ENCODE data around the gene LGALS7. TPM values are rescaled to one million over a fixed set of nuclear protein-coding genes. Genes with fewer than 3 reads are reported as not detected.
A peak's percentile ranks its signal among the peaks of the same experiment; 100 is the strongest.

Gene LGALS7
- total and polyA plus RNA-seq, 2 of the 13 experiments (the other 11 are each of a cell fraction or from before 2014, with no cell fraction given): 0.73 TPM; not detected in 1

DNA sequence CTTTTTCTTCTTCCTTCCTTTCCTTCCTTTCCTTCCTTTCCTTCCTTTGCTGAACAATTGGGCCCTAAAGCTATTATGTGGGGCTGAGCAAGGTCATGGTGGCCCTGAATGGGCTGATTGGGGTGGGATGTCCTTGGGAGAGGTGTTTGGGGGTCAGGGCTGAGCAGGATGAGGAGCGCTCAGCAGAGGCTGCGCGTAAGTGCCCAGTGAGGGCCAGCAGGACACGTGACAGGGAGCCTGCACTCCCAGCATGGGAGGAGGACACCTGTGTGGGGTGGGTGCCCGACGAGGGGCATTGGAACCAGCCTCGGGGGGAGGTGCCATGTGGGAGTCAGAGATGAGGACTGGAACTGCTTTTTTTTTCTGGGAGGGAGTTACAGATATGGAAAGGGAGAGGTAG, 5.4 kb upstream of the LGALS7 start:
- no peaks in the 10 kb centered on the region for H3K79me2 ChIP-seq (ENCODE audit: insufficient read depth, low read length)
- WGBS (ENCODE audit: low lambda C conversion rate): 43% methylated on average over 7 of the region's 7 CpGs
- no peak overlapping the region for H3K27ac ChIP-seq (ENCODE audit: extremely low read length, insufficient read depth, low read length)
- no peak for DNase-seq (ENCODE audit: low spot score)
- CTCF ChIA-PET (ENCODE audit: low intra/inter-chr PET ratio, low total read pairs): no interaction called here
- in situ Hi-C loops (cut with HindIII; ENCODE audit: extremely low pct_ligation_motif_present, low pct_unique_long_range_greater_than_20kb): no loop called here
- no peak for ATAC-seq
- FAIRE-seq: no peak
- H3K9me3 ChIP-seq (ENCODE audit: low read length): no peaks in the 10 kb centered on the region
- no peak overlapping the region for H2AFZ ChIP-seq (ENCODE audit: low read length)
- peaks cover 0 to 2% of the 10 kb centered on the region in 2 experiments; a peak in 2 of 5 replicates for H3K27me3 ChIP-seq (ENCODE audit: control insufficient read depth in 1 of 2, insufficient read depth in 2 of 2, low read length in 2 of 2)
- no peaks in the 10 kb centered on the region for H4K20me1 ChIP-seq (ENCODE audit: insufficient read depth, low read length)
- POLR2A ChIA-PET: no interaction called here
- no peak overlapping the region; a peak in 1 of 6 replicates for H3K4me3 ChIP-seq (replicated peaks in 1 of 3; ENCODE audit: insufficient read depth in 1 of 3, low read depth in 2 of 3, low read length in 3 of 3)
- peak overlapping the region; percentile 14; the same call in 1 of the 2 replicates for H3K4me2 ChIP-seq (ENCODE audit: low read depth, low read length)
- TF ChIP-seq, protein P1, sequence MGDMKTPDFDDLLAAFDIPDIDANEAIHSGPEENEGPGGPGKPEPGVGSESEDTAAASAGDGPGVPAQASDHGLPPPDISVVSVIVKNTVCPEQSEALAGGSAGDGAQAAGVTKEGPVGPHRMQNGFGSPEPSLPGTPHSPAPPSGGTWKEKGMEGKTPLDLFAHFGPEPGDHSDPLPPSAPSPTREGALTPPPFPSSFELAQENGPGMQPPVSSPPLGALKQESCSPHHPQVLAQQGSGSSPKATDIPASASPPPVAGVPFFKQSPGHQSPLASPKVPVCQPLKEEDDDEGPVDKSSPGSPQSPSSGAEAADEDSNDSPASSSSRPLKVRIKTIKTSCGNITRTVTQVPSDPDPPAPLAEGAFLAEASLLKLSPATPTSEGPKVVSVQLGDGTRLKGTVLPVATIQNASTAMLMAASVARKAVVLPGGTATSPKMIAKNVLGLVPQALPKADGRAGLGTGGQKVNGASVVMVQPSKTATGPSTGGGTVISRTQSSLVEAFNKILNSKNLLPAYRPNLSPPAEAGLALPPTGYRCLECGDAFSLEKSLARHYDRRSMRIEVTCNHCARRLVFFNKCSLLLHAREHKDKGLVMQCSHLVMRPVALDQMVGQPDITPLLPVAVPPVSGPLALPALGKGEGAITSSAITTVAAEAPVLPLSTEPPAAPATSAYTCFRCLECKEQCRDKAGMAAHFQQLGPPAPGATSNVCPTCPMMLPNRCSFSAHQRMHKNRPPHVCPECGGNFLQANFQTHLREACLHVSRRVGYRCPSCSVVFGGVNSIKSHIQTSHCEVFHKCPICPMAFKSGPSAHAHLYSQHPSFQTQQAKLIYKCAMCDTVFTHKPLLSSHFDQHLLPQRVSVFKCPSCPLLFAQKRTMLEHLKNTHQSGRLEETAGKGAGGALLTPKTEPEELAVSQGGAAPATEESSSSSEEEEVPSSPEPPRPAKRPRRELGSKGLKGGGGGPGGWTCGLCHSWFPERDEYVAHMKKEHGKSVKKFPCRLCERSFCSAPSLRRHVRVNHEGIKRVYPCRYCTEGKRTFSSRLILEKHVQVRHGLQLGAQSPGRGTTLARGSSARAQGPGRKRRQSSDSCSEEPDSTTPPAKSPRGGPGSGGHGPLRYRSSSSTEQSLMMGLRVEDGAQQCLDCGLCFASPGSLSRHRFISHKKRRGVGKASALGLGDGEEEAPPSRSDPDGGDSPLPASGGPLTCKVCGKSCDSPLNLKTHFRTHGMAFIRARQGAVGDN (CRISPR knock-in tag; IDR thresholded peaks at IDR 0.05): peak; percentile 44
- TF ChIP-seq ZNF720 (CRISPR knock-in tag; IDR thresholded peaks at IDR 0.05): no peak
- TF ChIP-seq SOX13 (IDR thresholded peaks at IDR 0.05): no peak
- TF ChIP-seq SOX13 (CRISPR knock-in tag; conservative IDR thresholded peaks at IDR 0.05 in 1 of 2, IDR thresholded peaks at IDR 0.05 in 1 of 2): peak in 1 of 2 experiments; percentile 23; a peak in 1 of 4 replicates
- no TSS peak for BruUV-seq (replicated peaks)
- peaks cover 34% of the 10 kb centered on the region for H3K4me1 ChIP-seq (ENCODE audit: insufficient read depth, low read length)
- H3K36me3 ChIP-seq (replicated peaks in 1 of 2; ENCODE audit: control insufficient read depth in 1 of 2, insufficient read depth in 2 of 2, low read length in 2 of 2): no peaks in the 10 kb centered on the region
- no peak overlapping the region for H3K9ac ChIP-seq (ENCODE audit: insufficient read depth, low read depth, low read length)
- intact Hi-C loops (cut with micrococcal nuclease; ENCODE audit: unreplicated experiment): no loop called here

Data from HepG2 (cell line).